ENCODE results near the gene ABCC4. TPM values are rescaled to one million over a fixed set of nuclear protein-coding genes. Genes with fewer than 3 reads are reported as not detected.

Gene ABCC4
- total and polyA plus RNA-seq, 2 experiments from 2014 or later = 4.3 to 12.2 TPM

GRCh38 chr13:95145587-95145986 is 155.7 kb downstream of the ABCC4 start:
- ATAC-seq = no peak
- Histone ChIP-seq H3K79me2 (replicated peaks; ENCODE audit: insufficient read depth) (no peaks in the 10 kb centered on the region), H3K36me3 (ENCODE audit: insufficient read depth) (peaks cover 2% of the 10 kb centered on the region; the same call in 1 of the 2 replicates), H2AFZ (no peak overlapping the region), H3K4me3 (no peak overlapping the region), H3K4me1 (ENCODE audit: insufficient read depth) (no peaks in the 10 kb centered on the region), H3F3A (replicated peaks; ENCODE audit: low read depth) (no peaks in the 10 kb centered on the region), H4K20me1 (replicated peaks; ENCODE audit: insufficient read depth) (no peaks in the 10 kb centered on the region; the same call in 1 of the 2 replicates), H3K27me3 (ENCODE audit: insufficient read depth) (no peaks in the 10 kb centered on the region), H3K4me2 (no peak overlapping the region), H3K9me2 (ENCODE audit: insufficient read depth) (no peaks in the 10 kb centered on the region), H3K27ac (ENCODE audit: low read depth) (no peak overlapping the region)
- H3K27me3 Mint-ChIP-seq (ENCODE audit: insufficient read depth, low read depth, poor library complexity) = no peaks in the 10 kb centered on the region
- no peak for DNase-seq (ENCODE audit: low spot score)
- H3K4me1 Mint-ChIP-seq = no peaks in the 10 kb centered on the region
- H3K36me3 Mint-ChIP-seq (ENCODE audit: low read depth) = 0 out of 3 replicates have a peak, but pooled peaks cover 3% of the 10 kb centered on the region
- H3K27ac Mint-ChIP-seq = no peak overlapping the region
- no peak overlapping the region for H3K4me3 Mint-ChIP-seq
- TF ChIP-seq EZH2phosphoT487 (IDR thresholded peaks at IDR 0.05; ENCODE audit: unreplicated experiment) = no peak
- no peak for TF ChIP-seq EZH2 (IDR thresholded peaks at IDR 0.05; ENCODE audit: low read depth, unreplicated experiment)
- no peak for TF ChIP-seq REST (IDR thresholded peaks at IDR 0.05; ENCODE audit: unreplicated experiment)
- no peak for TF ChIP-seq CREB1 (CRISPR knock-in tag; IDR thresholded peaks at IDR 0.05; ENCODE audit: low read depth)
- TF ChIP-seq ETS1 (IDR thresholded peaks at IDR 0.05) = no peak
- TF ChIP-seq NANOG (IDR thresholded peaks at IDR 0.05; ENCODE audit: borderline replicate concordance) = no peak
- no peak for TF ChIP-seq ZNF462 (CRISPR knock-in tag; IDR thresholded peaks at IDR 0.05)
- no peak for TF ChIP-seq CTCF (conservative IDR thresholded peaks at IDR 0.05; ENCODE audit: low read depth in 2 of 2)
- H3K9me3 Mint-ChIP-seq = no peaks in the 10 kb centered on the region
